H9 (cell line): Measurements from ENCODE around the gene INSRR. TPM values are rescaled to one million over a fixed set of nuclear protein-coding genes. Genes with fewer than 3 reads are reported as not detected.

ENCODE experiments used
- DNase-seq: peaks from one replicate; pipeline ENCODE4 v3.0.0-alpha.2; 2017
- H2AFZ ChIP-seq: one replicate; pipeline ENCODE4 v1.6.1; 2013; ENCODE audit warnings: mild to moderate bottlenecking, low read length, control low read depth, moderate library complexity
- H2AK5ac ChIP-seq: 2 replicates; pipeline ENCODE4 v1.6.1; 2013; ENCODE audit warnings: low read length, control low read depth, mixed read lengths; ENCODE audit not compliant: insufficient read length
- H2BK120ac ChIP-seq: one replicate; pipeline ENCODE4 v1.6.1; 2013; ENCODE audit warnings: low read depth, mild to moderate bottlenecking, low read length, control low read depth, inconsistent platforms; ENCODE audit not compliant: poor library complexity, severe bottlenecking
- H2BK12ac ChIP-seq: 2 replicates; pipeline ENCODE4 v1.6.1; 2013; ENCODE audit warnings: low read length, control low read depth, mixed read lengths, low read depth; ENCODE audit not compliant: insufficient read length
- H2BK15ac ChIP-seq: 2 replicates; pipeline ENCODE4 v1.6.1; 2013; ENCODE audit warnings: low read depth, low read length, control low read depth
- H2BK20ac ChIP-seq: one replicate; pipeline ENCODE4 v1.6.1; 2013; ENCODE audit warnings: low read depth, mild to moderate bottlenecking, low read length, control low read depth, inconsistent platforms; ENCODE audit not compliant: poor library complexity, severe bottlenecking
- H2BK5ac ChIP-seq: 2 replicates; pipeline ENCODE4 v1.6.1; 2013; ENCODE audit warnings: low read length, control low read depth, mixed read lengths; ENCODE audit not compliant: insufficient read length
- H3K14ac ChIP-seq: 2 replicates; pipeline ENCODE4 v1.6.1; 2013; ENCODE audit warnings: low read length, control low read depth; ENCODE audit not compliant: insufficient read depth
- H3K18ac ChIP-seq: 2 replicates; pipeline ENCODE4 v1.6.1; 2013; ENCODE audit warnings: low read depth, mild to moderate bottlenecking, mixed read lengths, low read length, control low read depth; ENCODE audit not compliant: insufficient read length
- H3K23ac ChIP-seq: 2 replicates; pipeline ENCODE4 v1.6.1; 2013; ENCODE audit warnings: low read length, control low read depth, mixed read lengths, low read depth; ENCODE audit not compliant: insufficient read length
- H3K23me2 ChIP-seq: 2 replicates; pipeline ENCODE4 v1.6.1; 2013; ENCODE audit warnings: low read depth, mild to moderate bottlenecking, mixed read lengths, low read length, control low read depth; ENCODE audit not compliant: insufficient read length, poor library complexity, severe bottlenecking
- H3K27ac ChIP-seq: 2 replicates; pipeline ENCODE4 v1.5.1; 2013; ENCODE audit warnings: low read length, control low read depth, mixed read lengths, low read depth; ENCODE audit not compliant: insufficient read length
- H3K27me3 ChIP-seq: 2 replicates; pipeline ENCODE4 v1.6.1; 2013; ENCODE audit warnings: low read length, control low read depth, inconsistent platforms; ENCODE audit not compliant: insufficient read depth
- H3K4ac ChIP-seq: 2 replicates; pipeline ENCODE4 v1.6.1; 2013; ENCODE audit warnings: low read depth, mild to moderate bottlenecking, control low read depth, inconsistent platforms, low read length, moderate library complexity
- H3K4me1 ChIP-seq: 2 replicates; pipeline ENCODE4 v1.6.1; 2013; ENCODE audit warnings: low read length, control low read depth, inconsistent platforms; ENCODE audit not compliant: insufficient read depth
- H3K4me2 ChIP-seq: 2 replicates; pipeline ENCODE4 v1.6.1; 2013; ENCODE audit warnings: low read length, control low read depth, mixed read lengths; ENCODE audit not compliant: insufficient read length, insufficient read depth
- H3K56ac ChIP-seq: 2 replicates; pipeline ENCODE4 v1.6.1; 2013; ENCODE audit warnings: low read depth, mild to moderate bottlenecking, mixed read lengths, low read length, control low read depth; ENCODE audit not compliant: insufficient read length
- H3K79me1 ChIP-seq: 2 replicates; pipeline ENCODE4 v1.6.1; 2013; ENCODE audit warnings: low read depth, mild to moderate bottlenecking, moderate library complexity, low read length, control low read depth, inconsistent platforms; ENCODE audit not compliant: insufficient read depth, poor library complexity, severe bottlenecking
- H3K79me2 ChIP-seq: 2 replicates; pipeline ENCODE4 v1.6.1; 2013; ENCODE audit warnings: low read length, control low read depth, inconsistent platforms; ENCODE audit not compliant: insufficient read depth
- H3K9ac ChIP-seq: 2 replicates; pipeline ENCODE4 v1.6.1; 2013; ENCODE audit warnings: low read length, control low read depth, mixed read lengths; ENCODE audit not compliant: insufficient read length; ENCODE audit errors: extremely low read depth
- H3K9me3 ChIP-seq: one replicate; pipeline ENCODE4 v1.6.1; 2013; ENCODE audit warnings: low read depth, low read length, inconsistent platforms; ENCODE audit not compliant: control insufficient read depth
- H3T11ph ChIP-seq: one replicate; pipeline ENCODE4 v1.6.1; 2013; ENCODE audit warnings: mild to moderate bottlenecking, low read length, control low read depth, inconsistent platforms
- H4K20me1 ChIP-seq: one replicate; pipeline ENCODE4 v1.6.1; 2013; ENCODE audit not compliant: control insufficient read depth, insufficient read length, insufficient read depth
- H4K5ac ChIP-seq: 2 replicates; pipeline ENCODE4 v1.6.1; 2013; ENCODE audit warnings: low read depth, mild to moderate bottlenecking, mixed read lengths, low read length, control low read depth; ENCODE audit not compliant: insufficient read length
- H4K8ac ChIP-seq: replicated peaks from 2 replicates; pipeline ENCODE4 v1.6.1; 2013; ENCODE audit warnings: low read length, control low read depth, mixed read lengths, low read depth; ENCODE audit not compliant: insufficient read length
- H4K91ac ChIP-seq: 2 replicates; pipeline ENCODE4 v1.6.1; 2013; ENCODE audit warnings: low read depth, mild to moderate bottlenecking, moderate library complexity, mixed read lengths, low read length, control low read depth; ENCODE audit not compliant: insufficient read length
- H3K27ac Mint-ChIP-seq, 3 experiments: 2 replicates in 2 of 3; 3 replicates in 1 of 3; pipeline ENCODE4 v1.8.0; 2020 to 2021; ENCODE audit warnings: mixed read lengths in 3 of 3, mild to moderate bottlenecking in 1 of 3, moderate library complexity in 1 of 3
- H3K27me3 Mint-ChIP-seq: 2 replicates; pipeline ENCODE4 v1.8.0; 2021; ENCODE audit warnings: low read depth, mild to moderate bottlenecking, moderate library complexity, mixed read lengths
- H3K36me3 Mint-ChIP-seq, 3 experiments: 2 replicates in 2 of 3; 3 replicates in 1 of 3; pipeline ENCODE4 v1.8.0; 2020 to 2021; ENCODE audit warnings: low read depth in 3 of 3, mixed read lengths in 3 of 3; ENCODE audit not compliant: insufficient read depth in 1 of 3
- H3K4me1 Mint-ChIP-seq, 2 experiments: 2 replicates each; pipeline ENCODE4 v1.8.0; 2020; ENCODE audit warnings: mixed read lengths in 2 of 2
- H3K4me3 Mint-ChIP-seq, 2 experiments: 2 replicates in 1 of 2; 3 replicates in 1 of 2; pipeline ENCODE4 v1.8.0; 2020 to 2021; ENCODE audit warnings: mild to moderate bottlenecking in 2 of 2, mixed read lengths in 2 of 2, moderate library complexity in 1 of 2
- H3K9me3 Mint-ChIP-seq, 2 experiments: 2 replicates in 1 of 2; 3 replicates in 1 of 2; pipeline ENCODE4 v1.8.0; 2020; ENCODE audit warnings: mild to moderate bottlenecking in 2 of 2, mixed read lengths in 2 of 2, moderate library complexity in 1 of 2
- CTCF ChIP-seq: fragments of 200-600 bp; sonication (generic); conservative IDR thresholded peaks from 3 replicates; pipeline ENCODE4 v1.8.0; 2021; ENCODE audit warnings: antibody characterized with exemption, mild to moderate bottlenecking
- WGBS: extraction: QIAGEN DNeasy Blood & Tissue Kit; methylation state at CpG from one replicate; pipeline ENCODE4 v1.1.7; 2013; ENCODE audit warnings: missing lambda C conversion rate, low lambda C conversion rate, mixed read lengths; ENCODE audit not compliant: insufficient read length; ENCODE audit errors: extremely low coverage; 5-methylcytosine and 5-hydroxymethylcytosine counted together
- total RNA-seq: library from RNA; stranded (reverse); gene quantifications from 2 replicates; pipeline ENCODE4 v1.2.1, GENCODE V29; 2021

Gene INSRR
- total RNA-seq, 1 experiment from 2014 or later: not detected

GRCh38 chr1:156797212-156797871 is 61.6 kb downstream of the INSRR start:
- Histone ChIP-seq H3K14ac (no peak overlapping the region), H3K18ac (no peak overlapping the region), H3K9me3 (no peaks in the 10 kb centered on the region), H4K8ac (no peak overlapping the region), H3K23ac (no peak overlapping the region), H3K56ac (no peak overlapping the region), H2AK5ac (no peak overlapping the region), H3K79me1 (no peaks in the 10 kb centered on the region), H2BK15ac (no peak overlapping the region), H4K20me1 (no peaks in the 10 kb centered on the region), H3T11ph (no peak overlapping the region), H3K23me2 (no peaks in the 10 kb centered on the region), H3K4me1 (no peaks in the 10 kb centered on the region), H2BK5ac (no peak overlapping the region), H4K91ac (no peak overlapping the region), H3K4me2 (no peak overlapping the region), H3K27me3 (no peaks in the 10 kb centered on the region), H2BK12ac (no peak overlapping the region), H4K5ac (no peak overlapping the region), H3K79me2 (no peaks in the 10 kb centered on the region), H2AFZ (no peak overlapping the region), H3K27ac (no peak overlapping the region), H3K9ac (no peak overlapping the region), H2BK20ac (no peak overlapping the region), H3K4ac (no peak overlapping the region), H2BK120ac (no peak overlapping the region)
- H3K4me1 Mint-ChIP-seq: no peaks in the 10 kb centered on the region
- no CpG with 5 or more reads among the region's 4 CpGs for WGBS
- H3K4me3 Mint-ChIP-seq: no peak overlapping the region
- TF ChIP-seq CTCF: peak; percentile 89
- H3K36me3 Mint-ChIP-seq: peaks cover 35 to 88% (median 63%) of the 10 kb centered on the region in 3 experiments; a peak in 6 of 7 replicates
- peak overlapping the region in 1 of 3 experiments; percentile 67; a peak in 1 of 7 replicates for H3K27ac Mint-ChIP-seq
- H3K27me3 Mint-ChIP-seq: no peaks in the 10 kb centered on the region
- peak; percentile 66 for DNase-seq
- H3K9me3 Mint-ChIP-seq: no peaks in the 10 kb centered on the region
